ENCODE results near the gene EXOC3L4. TPM values are rescaled to one million over a fixed set of nuclear protein-coding genes. Genes with fewer than 3 reads are reported as not detected.

EXOC3L4 gene
- total and polyA plus RNA-seq, 10 donors, result 2.0 to 39.2 (median 12.6) TPM

DNA sequence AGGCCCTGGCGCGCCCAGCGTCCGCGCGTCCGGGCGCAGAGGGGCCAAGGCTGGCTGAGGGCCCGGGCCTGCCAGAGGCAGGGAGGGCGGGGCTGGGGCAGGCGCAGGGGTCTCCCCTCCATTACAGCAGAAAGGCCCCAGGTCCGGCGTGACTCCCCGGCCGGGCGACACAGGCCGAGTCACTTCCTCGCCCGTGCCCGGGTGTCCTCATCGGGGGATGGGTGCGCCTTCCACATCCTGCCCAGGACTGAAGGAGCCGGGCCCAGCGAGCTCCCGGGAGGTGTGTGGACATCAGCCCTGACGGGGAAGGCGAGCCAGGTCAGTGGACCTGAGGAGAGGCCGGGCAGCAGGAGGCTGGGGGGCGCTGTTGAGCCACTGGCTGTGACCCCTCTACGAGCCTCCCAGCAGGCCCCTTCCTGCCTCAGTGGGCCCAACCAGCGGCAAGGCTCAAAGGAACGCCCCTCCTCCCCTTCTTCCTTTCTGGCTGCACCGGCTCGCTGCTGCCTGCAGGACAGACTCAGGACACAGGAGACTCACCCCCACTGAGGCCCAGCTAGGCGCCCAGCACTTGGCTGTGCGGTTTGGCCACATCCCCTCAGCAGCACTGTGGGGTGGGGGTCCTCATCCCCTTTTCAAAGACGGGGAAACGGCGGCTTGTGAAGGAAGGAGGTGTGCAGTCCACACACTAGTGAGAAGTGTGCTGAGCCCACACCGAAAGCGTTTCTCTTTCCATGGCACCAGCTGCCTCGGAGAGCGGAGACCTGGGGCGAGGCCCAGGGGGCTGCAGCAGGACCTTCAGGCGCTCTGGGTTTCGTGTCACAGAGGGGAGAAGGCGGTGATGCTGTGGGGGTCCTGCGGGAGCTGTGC lies 29.3 kb downstream of the EXOC3L4 start:
- Histone ChIP-seq H3K9me3 (no peaks in the 10 kb centered on the region), H3K36me3 (peaks cover 0 to 32% (median 2%) of the 10 kb centered on the region in 6 donors), H3K4me1 (peaks cover 39 to 96% (median 83%) of the 10 kb centered on the region in 6 donors), H3K27me3 (replicated peaks in 1 of 7) (peaks cover 0 to 40% (median 18%) of the 10 kb centered on the region in 7 donors), H3K4me3 (peak overlapping the region; percentile 48 to 77 (median 64)), H3K27ac (peak overlapping the region; percentile 72 to 99 (median 94))
- TF ChIP-seq, protein P1, sequence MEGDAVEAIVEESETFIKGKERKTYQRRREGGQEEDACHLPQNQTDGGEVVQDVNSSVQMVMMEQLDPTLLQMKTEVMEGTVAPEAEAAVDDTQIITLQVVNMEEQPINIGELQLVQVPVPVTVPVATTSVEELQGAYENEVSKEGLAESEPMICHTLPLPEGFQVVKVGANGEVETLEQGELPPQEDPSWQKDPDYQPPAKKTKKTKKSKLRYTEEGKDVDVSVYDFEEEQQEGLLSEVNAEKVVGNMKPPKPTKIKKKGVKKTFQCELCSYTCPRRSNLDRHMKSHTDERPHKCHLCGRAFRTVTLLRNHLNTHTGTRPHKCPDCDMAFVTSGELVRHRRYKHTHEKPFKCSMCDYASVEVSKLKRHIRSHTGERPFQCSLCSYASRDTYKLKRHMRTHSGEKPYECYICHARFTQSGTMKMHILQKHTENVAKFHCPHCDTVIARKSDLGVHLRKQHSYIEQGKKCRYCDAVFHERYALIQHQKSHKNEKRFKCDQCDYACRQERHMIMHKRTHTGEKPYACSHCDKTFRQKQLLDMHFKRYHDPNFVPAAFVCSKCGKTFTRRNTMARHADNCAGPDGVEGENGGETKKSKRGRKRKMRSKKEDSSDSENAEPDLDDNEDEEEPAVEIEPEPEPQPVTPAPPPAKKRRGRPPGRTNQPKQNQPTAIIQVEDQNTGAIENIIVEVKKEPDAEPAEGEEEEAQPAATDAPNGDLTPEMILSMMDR (IDR thresholded peaks at IDR 0.05 in 8 of 11, conservative IDR thresholded peaks at IDR 0.05 in 3 of 11), result peak in 4 of 11 experiments; percentile 21 to 63 (median 44)
- TF ChIP-seq POLR2A (IDR thresholded peaks at IDR 0.05) (no peak), POLR2AphosphoS5 (IDR thresholded peaks at IDR 0.05) (peak in 1 of 3 donors; percentile 52)
- 12 to 27% (median 14%) methylated on average over 21 to 48 of the region's 48 CpGs for WGBS, 5 donors
- intact Hi-C loops (cut with DNase I; ENCODE audit: low total_unique reads), result no loop called here
- DNase-seq, result peak; percentile 91

DNA sequence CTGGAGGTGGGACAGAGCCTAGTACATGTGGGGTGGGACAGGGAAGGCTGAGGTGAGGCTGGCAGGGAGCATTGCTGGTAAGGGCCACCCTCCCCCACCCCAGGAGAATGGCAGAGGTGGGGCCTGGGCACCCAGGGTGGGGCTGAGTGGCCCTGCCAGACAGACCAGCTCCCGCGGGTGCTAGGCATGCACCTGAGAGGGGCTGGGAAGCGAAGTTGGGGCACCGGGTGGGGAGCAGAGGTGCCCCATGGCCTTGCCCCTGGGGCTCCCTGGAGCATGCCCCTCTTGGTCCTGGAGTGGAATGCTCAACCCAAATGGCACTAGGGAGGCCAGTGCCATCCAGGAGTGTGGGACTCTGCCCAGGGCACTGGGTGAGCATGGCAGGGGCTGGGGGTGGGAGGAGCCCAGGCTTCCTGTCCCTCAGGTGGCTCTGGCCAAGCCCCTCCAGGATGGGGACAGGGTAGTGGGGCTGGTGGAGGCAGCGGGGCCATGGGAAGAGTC lies 30.0 kb downstream of the EXOC3L4 start:
- TF ChIP-seq POLR2A (IDR thresholded peaks at IDR 0.05), result no peak
- no peak for TF ChIP-seq POLR2AphosphoS5 (IDR thresholded peaks at IDR 0.05)
- TF ChIP-seq, protein P1 (IDR thresholded peaks at IDR 0.05 in 8 of 11, conservative IDR thresholded peaks at IDR 0.05 in 3 of 11), result no peak
- peak overlapping the region in 5 of 8 donors; percentile 93 to 99 (median 96) for H3K27ac ChIP-seq
- H3K4me1 ChIP-seq, result peaks cover 38 to 96% (median 81%) of the 10 kb centered on the region in 6 donors
- peaks cover 0 to 39% (median 2%) of the 10 kb centered on the region in 6 donors for H3K36me3 ChIP-seq
- peak; percentile 79 for DNase-seq
- no peaks in the 10 kb centered on the region for H3K9me3 ChIP-seq
- H3K27me3 ChIP-seq (replicated peaks in 1 of 7), result peaks cover 0 to 40% (median 18%) of the 10 kb centered on the region in 7 donors
- 68 to 90% (median 79%) methylated on average over 2 to 5 of the region's 5 CpGs for WGBS, 5 donors
- H3K4me3 ChIP-seq, result peak overlapping the region; percentile 48 to 77 (median 64)
- intact Hi-C loops (cut with DNase I; ENCODE audit: low total_unique reads), result no loop called here

DNA sequence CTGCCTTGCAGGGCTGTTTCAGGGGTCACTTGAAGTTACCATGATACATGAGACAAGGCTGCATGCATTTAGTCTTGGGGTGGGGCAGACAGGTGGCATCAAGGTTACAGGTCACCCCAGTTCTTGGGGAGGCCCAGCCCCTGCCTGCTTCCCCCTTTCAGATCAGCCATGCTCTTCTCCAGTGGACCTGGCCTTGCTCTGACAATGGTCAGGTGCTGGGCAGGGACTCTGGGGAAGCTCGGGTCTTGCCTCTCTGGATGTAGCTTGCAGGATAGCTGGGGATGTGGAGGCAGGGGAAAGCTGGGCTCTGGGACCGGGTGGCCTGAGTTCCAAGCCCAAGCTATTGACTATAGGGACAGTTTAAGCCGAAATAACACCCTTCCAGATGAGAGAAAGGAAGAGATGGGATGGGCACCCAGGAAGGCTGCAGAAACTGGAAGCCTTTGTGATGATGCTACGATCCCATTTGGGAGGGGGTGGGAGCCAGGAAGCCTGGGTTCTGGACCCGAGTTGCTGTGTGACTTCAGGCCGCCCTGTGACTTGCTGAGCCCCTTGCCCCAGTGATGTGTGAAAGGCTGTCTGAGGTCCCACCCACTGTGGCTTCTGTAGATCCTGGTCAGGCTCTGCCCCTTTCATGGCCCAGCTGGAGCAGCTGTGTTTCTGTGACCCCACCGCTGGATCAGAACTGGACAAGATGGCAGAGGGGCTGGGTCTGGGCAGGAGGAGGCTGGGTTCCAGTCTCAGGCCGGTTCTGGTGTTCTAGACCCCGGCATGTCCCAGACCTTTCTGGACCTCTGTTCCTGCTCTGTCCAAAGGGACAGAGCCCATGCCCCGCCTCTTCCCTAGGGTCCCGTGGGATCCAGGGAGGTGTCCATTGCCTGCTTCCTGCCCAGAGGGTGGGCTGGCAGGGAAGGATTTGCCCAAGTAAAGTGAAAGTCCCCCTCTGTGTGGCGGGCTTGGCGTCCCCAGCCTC lies 30.9 kb downstream of the EXOC3L4 start:
- 86 to 92% (median 89%) methylated on average over 9 to 13 of the region's 13 CpGs for WGBS, 5 donors
- peaks cover 35 to 92% (median 76%) of the 10 kb centered on the region in 6 donors for H3K4me1 ChIP-seq
- peaks cover 0 to 40% (median 18%) of the 10 kb centered on the region in 7 donors for H3K27me3 ChIP-seq (replicated peaks in 1 of 7)
- H3K36me3 ChIP-seq, result peaks cover 0 to 47% (median 7%) of the 10 kb centered on the region in 6 donors
- H3K27ac ChIP-seq, result peak overlapping the region in 1 of 8 donors; percentile 95
- peak; percentile 69 for DNase-seq
- intact Hi-C loops (cut with DNase I; ENCODE audit: low total_unique reads), result no loop called here
- TF ChIP-seq POLR2A (IDR thresholded peaks at IDR 0.05) (no peak), POLR2AphosphoS5 (IDR thresholded peaks at IDR 0.05) (no peak)
- TF ChIP-seq, protein P1 (IDR thresholded peaks at IDR 0.05 in 8 of 11, conservative IDR thresholded peaks at IDR 0.05 in 3 of 11), result no peak
- H3K4me3 ChIP-seq, result peak overlapping the region in 3 of 8 donors; percentile 65 to 77 (median 68)
- no peaks in the 10 kb centered on the region for H3K9me3 ChIP-seq
